Small intestine (tissue), 7 donors: ENCODE data around the gene IL12B. TPM values are rescaled to one million over a fixed set of nuclear protein-coding genes. Genes with fewer than 3 reads are reported as not detected.
"Not testable (repeated sequence)": the region's sequence is repeated elsewhere in the genome, so short reads cannot be mapped to it uniquely, and the experiment has no call there.

Experiments used
- DNase-seq, 2 donors: peaks; one replicate each; pipeline versions ENCODE4 v3.0.0 to v3.0.0-alpha.2; 2013
- FAIRE-seq: peaks from 2 replicates; lab custom pipeline; 2012; peaks lifted over from hg19 to GRCh38; lab: Jason Lieb, UNC
- H3K27ac ChIP-seq, 3 donors: one replicate each; pipeline ENCODE4 v1.5.1; 2013; ENCODE audit warnings: low read length in 2 of 3, mild to moderate bottlenecking in 2 of 3, control low read depth in 1 of 3, inconsistent platforms in 1 of 3, low read depth in 1 of 3, moderate library complexity in 1 of 3
- H3K27me3 ChIP-seq, 3 donors: one replicate each; pipeline ENCODE4 v1.6.1; 2013; ENCODE audit warnings: low read length in 3 of 3, inconsistent platforms in 1 of 3; ENCODE audit not compliant: control insufficient read depth in 3 of 3, insufficient read depth in 3 of 3
- H3K36me3 ChIP-seq, 3 donors: one replicate each; pipeline ENCODE4 v1.6.1; 2013; ENCODE audit warnings: low read length in 3 of 3, inconsistent platforms in 1 of 3, low read depth in 1 of 3, mild to moderate bottlenecking in 1 of 3, moderate library complexity in 1 of 3; ENCODE audit not compliant: control insufficient read depth in 3 of 3, insufficient read depth in 2 of 3
- H3K4me1 ChIP-seq, 3 donors: one replicate each; pipeline ENCODE4 v1.6.1; 2013; ENCODE audit warnings: low read length in 2 of 3, inconsistent platforms in 1 of 3, low read depth in 1 of 3, mild to moderate bottlenecking in 1 of 3, moderate library complexity in 1 of 3; ENCODE audit not compliant: control insufficient read depth in 3 of 3, insufficient read depth in 2 of 3
- H3K4me3 ChIP-seq, 3 donors: one replicate each; pipeline ENCODE4 v1.5.1; 2013; ENCODE audit warnings: low read length in 3 of 3, control low read depth in 1 of 3, inconsistent platforms in 1 of 3, low read depth in 1 of 3, mild to moderate bottlenecking in 1 of 3, moderate library complexity in 1 of 3
- H3K9me3 ChIP-seq, 2 donors: one replicate each; pipeline ENCODE4 v1.6.1; 2013; ENCODE audit warnings: low read depth in 1 of 2, low read length in 1 of 2; ENCODE audit not compliant: control insufficient read depth in 2 of 2, insufficient read depth in 1 of 2
- WGBS, 3 donors: extraction: QIAGEN DNeasy Blood & Tissue Kit; methylation state at CpG; one replicate each; pipeline ENCODE4 v1.1.7; 2013; 5-methylcytosine and 5-hydroxymethylcytosine counted together
- polyA plus RNA-seq, 4 donors: library from polyadenylated mRNA; stranded (reverse) in 3 of 4; unstranded in 1 of 4; fragments of 200-250 nt in 3 of 4; fragments of 120-200 nt in 1 of 4; gene quantifications; one replicate each; pipeline versions ENCODE4 v1.2.1 to v1.2.3, GENCODE V29; 2013
- donor health status: healthy with polysubstance abuse.
- donor health status: control.
- donor health status: control.
- donor health status: Bipolar disorder and iron deficiency.
- donor health status: healthy.

The IL12B gene
- polyA plus RNA-seq, 4 donors: 0.07 TPM; not detected in 3

DNA sequence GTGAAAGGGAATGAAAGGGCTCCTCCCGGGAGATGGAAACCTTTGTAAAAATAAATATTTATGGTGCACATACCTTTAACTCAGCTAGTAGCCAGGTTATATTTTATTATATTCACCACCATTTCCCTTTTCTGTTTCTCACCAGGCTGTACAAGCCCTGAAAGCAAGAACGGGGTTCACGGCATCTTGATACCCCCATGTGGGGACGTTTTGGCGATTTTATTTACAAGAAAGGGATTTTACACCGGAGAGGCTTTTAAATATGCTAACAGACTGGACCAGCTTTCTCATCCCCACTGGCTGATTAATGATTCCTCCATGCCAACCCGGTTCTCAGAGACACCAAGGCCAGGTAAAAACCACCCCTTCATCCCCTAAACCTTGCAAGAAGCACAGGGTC, 19.2 kb downstream of the IL12B start:
- Histone ChIP-seq H3K9me3 (no peaks in the 10 kb centered on the region), H3K36me3 (no peaks in the 10 kb centered on the region), H3K4me1 (peaks cover 0 to 4% (median 0%) of the 10 kb centered on the region in 3 donors), H3K27me3 (peaks cover 0 to 32% (median 10%) of the 10 kb centered on the region in 3 donors), H3K4me3 (peak overlapping the region in 1 of 3 donors; percentile 9), H3K27ac (no peak overlapping the region)
- DNase-seq: no peak
- 29 to 46% (median 29%) methylated on average over 7 of the region's 7 CpGs for WGBS, 3 donors
- no peak for FAIRE-seq

GRCh38 chr5:159310511-159310910, 19.8 kb downstream of the IL12B start:
- 2 to 4% (median 2%) methylated on average over 26 of the region's 26 CpGs for WGBS, 3 donors
- no peak for FAIRE-seq
- Histone ChIP-seq H3K27me3 (peaks cover 0 to 32% (median 10%) of the 10 kb centered on the region in 3 donors), H3K36me3 (no peaks in the 10 kb centered on the region), H3K9me3 (no peaks in the 10 kb centered on the region), H3K27ac (no peak overlapping the region), H3K4me3 (peak overlapping the region in 1 of 3 donors; percentile 9), H3K4me1 (peaks cover 0 to 4% (median 0%) of the 10 kb centered on the region in 3 donors)
- DNase-seq: peak; percentile 20 to 52

- no peak for FAIRE-seq
- H3K27ac ChIP-seq: no peak overlapping the region
- H3K4me3 ChIP-seq: peak overlapping the region in 1 of 3 donors; percentile 9
- WGBS, 3 donors: 67 to 75% (median 69%) methylated on average over 8 of the region's 8 CpGs
- peaks cover 0 to 4% (median 0%) of the 10 kb centered on the region in 3 donors for H3K4me1 ChIP-seq
- no peaks in the 10 kb centered on the region for H3K9me3 ChIP-seq
- H3K27me3 ChIP-seq: peaks cover 0 to 32% (median 10%) of the 10 kb centered on the region in 3 donors
- H3K36me3 ChIP-seq: no peaks in the 10 kb centered on the region
- DNase-seq: no peak
Measured at GRCh38 chr5:159309689-159310433, 20.4 kb downstream of the IL12B start.

DNA sequence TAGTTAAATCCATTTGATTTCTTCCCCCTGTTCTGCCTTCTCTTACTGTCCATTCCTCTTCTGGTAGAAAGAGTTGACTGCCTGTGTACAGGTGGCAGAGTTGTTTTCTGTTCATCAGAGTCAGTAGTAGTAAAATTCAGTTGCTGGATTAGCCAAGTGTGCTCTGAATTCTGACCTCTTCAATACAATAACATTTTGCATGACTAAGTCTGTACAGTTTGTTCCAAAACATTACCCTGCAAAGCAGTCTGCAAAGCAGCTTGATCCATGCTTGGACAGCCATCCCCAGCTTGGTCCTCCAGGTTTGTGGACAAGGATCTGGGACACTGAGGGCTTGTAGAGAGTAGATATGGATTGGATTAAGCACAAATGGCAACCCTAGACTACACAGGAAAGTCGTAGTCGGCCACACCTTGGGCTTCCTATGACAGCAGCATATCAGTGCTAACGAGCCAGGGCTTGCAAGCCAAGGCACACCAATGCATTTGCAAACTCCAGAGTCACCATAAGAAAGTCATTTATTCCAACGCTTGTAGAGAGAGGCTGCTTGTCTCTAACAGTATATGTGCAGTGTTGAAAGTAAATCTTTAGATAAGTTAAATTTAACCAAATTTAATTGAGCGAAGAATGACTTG, 25.2 kb downstream of the IL12B start:
- peaks cover 0 to 12% of the 10 kb centered on the region in 2 donors for H3K9me3 ChIP-seq
- no peak overlapping the region for H3K27ac ChIP-seq
- H3K27me3 ChIP-seq: peaks cover 0 to 12% (median 0%) of the 10 kb centered on the region in 3 donors
- WGBS, 3 donors: 68 to 82% (median 78%) methylated on average over 5 of the region's 5 CpGs
- no peak overlapping the region for H3K4me3 ChIP-seq
- FAIRE-seq: no peak
- no peaks in the 10 kb centered on the region for H3K4me1 ChIP-seq
- no peak for DNase-seq
- H3K36me3 ChIP-seq: no peaks in the 10 kb centered on the region

GRCh38 chr5:159303286-159303685, 27.0 kb downstream of the IL12B start:
- no peaks in the 10 kb centered on the region for H3K4me1 ChIP-seq
- H3K27me3 ChIP-seq: peaks cover 0 to 3% (median 0%) of the 10 kb centered on the region in 3 donors
- H3K9me3 ChIP-seq: peaks cover 0 to 13% of the 10 kb centered on the region in 2 donors
- H3K4me3 ChIP-seq: no peak overlapping the region
- FAIRE-seq: no peak
- 96 to 99% (median 96%) methylated on average over 4 of the region's 4 CpGs for WGBS, 3 donors
- H3K36me3 ChIP-seq: no peaks in the 10 kb centered on the region
- H3K27ac ChIP-seq: no peak overlapping the region
- no peak for DNase-seq

DNA sequence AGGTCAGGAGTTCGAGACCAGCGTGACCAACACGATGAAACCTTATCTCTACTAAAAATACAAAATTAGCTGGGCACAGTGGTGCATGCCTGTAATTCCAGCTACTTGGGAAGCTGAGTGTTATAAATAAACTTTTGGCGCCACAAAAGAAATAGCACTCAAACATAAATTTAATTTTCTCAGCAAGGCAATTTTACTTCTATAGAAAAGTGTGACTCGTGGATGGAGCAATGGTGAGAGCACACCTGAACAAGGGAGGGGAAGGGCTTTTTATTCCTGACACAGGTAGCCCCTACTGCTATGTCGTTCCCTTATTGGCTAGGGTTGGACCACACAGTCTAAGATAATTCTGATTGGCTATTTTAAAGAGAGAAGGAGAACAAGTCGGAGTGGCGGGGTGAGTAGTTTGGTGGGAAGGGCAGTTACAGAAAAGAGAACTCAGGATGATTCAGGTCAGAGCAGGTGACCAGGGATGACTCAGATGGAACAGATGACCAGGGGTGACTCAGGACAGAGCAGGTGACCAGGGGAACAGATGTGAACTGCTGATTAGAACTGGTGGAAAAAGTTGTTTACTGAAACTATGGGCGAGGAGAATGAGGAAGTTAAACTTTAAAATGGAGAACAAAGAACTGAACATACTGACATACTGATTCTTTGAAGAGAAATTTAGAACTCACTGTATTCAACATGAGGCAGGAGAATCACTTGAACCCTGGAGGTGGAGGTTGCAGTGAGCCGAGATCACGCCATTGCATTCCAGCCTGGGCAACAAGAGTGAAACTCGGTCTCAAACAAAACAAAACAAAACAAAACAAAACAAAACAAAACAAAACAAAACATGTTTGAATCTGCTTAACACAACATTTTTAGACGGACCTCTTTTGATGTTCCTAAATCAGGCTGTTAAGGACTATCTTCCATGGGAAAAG, 28.1 kb downstream of the IL12B start:
- FAIRE-seq, DNase-seq: not testable (repeated sequence)

GRCh38 chr5:159301466-159301865, 28.8 kb downstream of the IL12B start:
- no peak overlapping the region for H3K4me3 ChIP-seq

More for the DNA sequence above, 28.1 kb downstream of the IL12B start:
- H3K4me1 ChIP-seq, H3K27me3 ChIP-seq, H3K27ac ChIP-seq, H3K4me3 ChIP-seq, H3K36me3 ChIP-seq: not testable (repeated sequence)
- WGBS, 3 donors: 81 to 84% (median 83%) methylated on average over 13 of the region's 13 CpGs
- H3K9me3 ChIP-seq: peaks cover 0 to 21% of the 10 kb centered on the region in 2 donors

DNA sequence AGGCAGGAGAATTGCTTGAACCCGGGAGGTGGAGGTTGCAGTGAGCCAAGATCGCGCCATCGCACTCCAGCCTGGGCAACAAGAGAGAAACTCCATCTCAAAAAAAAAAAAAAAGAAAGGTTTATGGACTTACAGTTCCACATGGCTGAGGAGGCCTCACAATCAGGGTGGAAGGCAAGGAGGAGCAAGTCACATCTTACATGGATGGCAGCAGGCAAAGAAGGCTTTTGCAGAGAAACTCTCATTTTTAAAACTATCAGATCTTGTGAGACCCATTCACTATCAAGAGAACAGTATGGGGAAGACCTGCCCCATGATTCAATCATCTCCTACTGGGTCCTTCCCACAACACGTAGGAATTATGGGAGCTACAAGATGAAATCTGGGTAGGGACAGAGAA, 33.0 kb downstream of the IL12B start:
- 90 to 98% (median 93%) methylated on average over 5 of the region's 5 CpGs for WGBS, 3 donors
- not testable (repeated sequence) for FAIRE-seq, H3K27me3 ChIP-seq, H3K4me1 ChIP-seq, H3K4me3 ChIP-seq, H3K36me3 ChIP-seq, DNase-seq, H3K27ac ChIP-seq
- peaks cover 0 to 19% of the 10 kb centered on the region in 2 donors for H3K9me3 ChIP-seq

More at GRCh38 chr5:159301466-159301865, 28.8 kb downstream of the IL12B start:
- no peaks in the 10 kb centered on the region for H3K36me3 ChIP-seq
- FAIRE-seq (no peak), DNase-seq (no peak)
- H3K9me3 ChIP-seq: peaks cover 0 to 21% of the 10 kb centered on the region in 2 donors
- H3K27ac ChIP-seq: no peak overlapping the region
- 84 to 92% (median 87%) methylated on average over 3 of the region's 3 CpGs for WGBS, 3 donors
- no peaks in the 10 kb centered on the region for H3K4me1 ChIP-seq
- peaks cover 0 to 3% (median 0%) of the 10 kb centered on the region in 3 donors for H3K27me3 ChIP-seq
